Osteocyte (in vitro differentiated cells): ENCODE data around the gene TNS3. TPM values are rescaled to one million over a fixed set of nuclear protein-coding genes. Genes with fewer than 3 reads are reported as not detected.

ENCODE experiments used
- DNase-seq: peaks from one replicate; pipeline ENCODE4 v3.0.0; 2021; ENCODE audit warnings: mixed read lengths; ENCODE audit not compliant: unreplicated experiment; ENCODE audit errors: extremely low spot score
- H3K27ac Mint-ChIP-seq: one replicate; pipeline ENCODE4 v1.8.0; 2021; ENCODE audit warnings: mild to moderate bottlenecking, mixed read lengths; ENCODE audit not compliant: unreplicated experiment
- H3K27me3 Mint-ChIP-seq: one replicate; pipeline ENCODE4 v1.8.0; 2021; ENCODE audit warnings: mixed read lengths; ENCODE audit not compliant: unreplicated experiment
- H3K36me3 Mint-ChIP-seq: one replicate; pipeline ENCODE4 v1.8.0; 2021; ENCODE audit warnings: mixed read lengths; ENCODE audit not compliant: unreplicated experiment
- H3K4me1 Mint-ChIP-seq: one replicate; pipeline ENCODE4 v1.8.0; 2021; ENCODE audit warnings: mixed read lengths; ENCODE audit not compliant: unreplicated experiment
- H3K4me3 Mint-ChIP-seq: one replicate; pipeline ENCODE4 v1.8.0; 2021; ENCODE audit warnings: mild to moderate bottlenecking, moderate library complexity, mixed read lengths; ENCODE audit not compliant: unreplicated experiment
- H3K9me3 Mint-ChIP-seq: one replicate; pipeline ENCODE4 v1.8.0; 2021; ENCODE audit warnings: mixed read lengths; ENCODE audit not compliant: unreplicated experiment
- total RNA-seq: library from RNA; stranded (reverse); gene quantifications from 2 replicates; pipeline ENCODE4 v1.2.1, GENCODE V29; 2021
- TF ChIP-seq, protein P1 (sequence below): fragments of 200-600 bp; sonication (generic); IDR thresholded peaks from 2 replicates; pipeline ENCODE4 v1.5.0; 2021; ENCODE audit warnings: antibody characterized with exemption, mild to moderate bottlenecking, moderate library complexity

TNS3 gene
- total RNA-seq, 1 donor from 2014 or later = 93.8 TPM

DNA sequence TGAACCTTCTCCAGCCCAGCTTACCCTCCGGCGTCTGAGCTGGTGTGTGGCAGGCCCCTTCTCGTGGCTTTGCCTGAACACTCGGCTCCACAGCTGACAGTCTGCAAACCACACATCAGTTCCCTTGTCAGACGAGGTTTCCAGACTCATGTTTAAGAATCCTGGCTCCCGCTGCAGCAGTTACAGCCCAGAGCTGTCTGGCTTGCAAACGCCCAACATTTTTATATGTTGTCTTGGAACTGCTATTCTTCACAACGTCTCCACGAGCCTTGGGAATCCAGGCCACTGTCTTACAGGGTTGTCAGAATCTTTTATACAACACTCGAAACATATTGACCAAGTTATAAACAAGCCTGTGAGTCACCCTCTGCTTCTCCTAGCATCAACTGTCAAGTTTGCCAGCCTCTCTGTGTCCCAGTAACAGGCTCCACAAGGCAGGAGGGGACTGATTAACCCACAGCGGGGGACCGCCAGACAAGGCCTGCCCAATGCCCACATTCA, 68.1 kb downstream of the TNS3 start:
- Mint-ChIP-seq H3K4me3 (no peak overlapping the region), H3K27ac (no peak overlapping the region), H3K9me3 (no peaks in the 10 kb centered on the region), H3K36me3 (peaks cover 8% of the 10 kb centered on the region), H3K27me3 (no peaks in the 10 kb centered on the region), H3K4me1 (peaks cover 25% of the 10 kb centered on the region)
- TF ChIP-seq, protein P1, sequence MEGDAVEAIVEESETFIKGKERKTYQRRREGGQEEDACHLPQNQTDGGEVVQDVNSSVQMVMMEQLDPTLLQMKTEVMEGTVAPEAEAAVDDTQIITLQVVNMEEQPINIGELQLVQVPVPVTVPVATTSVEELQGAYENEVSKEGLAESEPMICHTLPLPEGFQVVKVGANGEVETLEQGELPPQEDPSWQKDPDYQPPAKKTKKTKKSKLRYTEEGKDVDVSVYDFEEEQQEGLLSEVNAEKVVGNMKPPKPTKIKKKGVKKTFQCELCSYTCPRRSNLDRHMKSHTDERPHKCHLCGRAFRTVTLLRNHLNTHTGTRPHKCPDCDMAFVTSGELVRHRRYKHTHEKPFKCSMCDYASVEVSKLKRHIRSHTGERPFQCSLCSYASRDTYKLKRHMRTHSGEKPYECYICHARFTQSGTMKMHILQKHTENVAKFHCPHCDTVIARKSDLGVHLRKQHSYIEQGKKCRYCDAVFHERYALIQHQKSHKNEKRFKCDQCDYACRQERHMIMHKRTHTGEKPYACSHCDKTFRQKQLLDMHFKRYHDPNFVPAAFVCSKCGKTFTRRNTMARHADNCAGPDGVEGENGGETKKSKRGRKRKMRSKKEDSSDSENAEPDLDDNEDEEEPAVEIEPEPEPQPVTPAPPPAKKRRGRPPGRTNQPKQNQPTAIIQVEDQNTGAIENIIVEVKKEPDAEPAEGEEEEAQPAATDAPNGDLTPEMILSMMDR = no peak
- no peak for DNase-seq

DNA sequence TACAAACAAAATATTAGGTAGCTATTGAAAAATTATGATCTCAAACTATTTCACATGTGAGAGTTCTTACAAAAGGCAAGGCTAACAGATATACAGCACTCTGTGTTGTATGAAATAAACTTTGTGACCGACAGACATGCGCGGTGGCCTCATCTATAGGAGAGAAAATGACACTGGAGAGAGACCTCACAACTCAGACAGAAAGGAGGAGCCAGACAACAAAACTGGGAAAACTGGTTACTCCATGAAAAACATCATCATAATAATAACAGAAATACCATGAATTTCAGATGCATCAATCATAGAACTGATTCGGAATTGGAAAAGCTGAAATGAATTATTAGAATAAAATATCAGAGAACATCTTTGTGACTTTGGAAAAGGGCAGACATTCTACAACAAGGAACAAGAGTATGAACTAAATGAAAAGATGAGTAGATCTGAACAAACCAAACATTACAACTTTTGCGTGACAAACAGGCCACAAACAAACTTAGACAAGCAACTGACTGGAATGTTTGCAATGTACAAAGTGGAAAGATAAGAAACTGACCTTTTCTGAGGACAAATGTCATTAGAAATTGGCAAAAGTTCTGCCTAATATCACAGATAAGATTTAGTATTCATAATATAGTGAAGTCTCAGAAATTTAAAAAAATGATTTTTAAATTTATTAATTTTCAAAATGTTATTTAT, 69.3 kb downstream of the TNS3 start:
- H3K27me3 Mint-ChIP-seq = no peaks in the 10 kb centered on the region
- TF ChIP-seq, protein P1 = no peak
- peak overlapping the region; percentile 55 for H3K27ac Mint-ChIP-seq
- peaks cover 28% of the 10 kb centered on the region for H3K4me1 Mint-ChIP-seq
- DNase-seq = no peak
- peaks cover 6% of the 10 kb centered on the region for H3K36me3 Mint-ChIP-seq
- no peak overlapping the region for H3K4me3 Mint-ChIP-seq
- no peaks in the 10 kb centered on the region for H3K9me3 Mint-ChIP-seq

DNA sequence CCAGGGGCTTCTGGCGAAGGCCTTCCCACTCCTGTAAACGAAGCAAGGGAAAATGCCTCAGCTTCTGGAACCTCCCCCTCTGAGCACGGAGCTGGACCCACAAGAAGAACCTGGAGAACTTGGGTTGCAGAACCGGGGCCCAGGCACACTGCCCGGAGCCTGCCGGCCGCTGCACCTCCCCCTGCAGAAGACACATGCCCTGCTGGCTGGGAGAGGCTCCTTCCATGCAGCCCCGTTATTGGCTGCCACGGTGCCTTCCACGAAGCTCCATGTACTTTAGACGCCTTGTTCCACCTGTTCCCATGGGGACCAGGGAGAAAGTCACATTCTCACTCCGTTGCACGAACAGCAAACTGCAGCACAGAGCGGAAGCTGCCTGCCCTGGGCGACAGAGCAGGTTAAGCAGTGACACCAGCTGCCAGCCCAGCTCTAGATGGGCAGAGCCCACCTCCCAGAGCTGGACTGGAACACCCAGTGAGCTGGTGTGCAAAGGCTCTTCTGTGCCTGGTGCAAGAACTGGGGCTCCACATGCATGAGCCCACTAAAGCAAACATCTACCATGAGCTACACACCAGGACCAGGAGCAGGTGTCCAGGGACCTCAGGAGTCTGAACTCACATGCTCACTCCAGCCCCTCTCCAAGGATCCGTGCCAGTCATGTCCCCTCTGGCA, 70.1 kb downstream of the TNS3 start:
- Mint-ChIP-seq H3K4me1 (peaks cover 27% of the 10 kb centered on the region), H3K27me3 (no peaks in the 10 kb centered on the region), H3K36me3 (peaks cover 2% of the 10 kb centered on the region), H3K27ac (peak overlapping the region; percentile 11), H3K4me3 (no peak overlapping the region), H3K9me3 (no peaks in the 10 kb centered on the region)
- DNase-seq = no peak
- TF ChIP-seq, protein P1 = no peak

DNA sequence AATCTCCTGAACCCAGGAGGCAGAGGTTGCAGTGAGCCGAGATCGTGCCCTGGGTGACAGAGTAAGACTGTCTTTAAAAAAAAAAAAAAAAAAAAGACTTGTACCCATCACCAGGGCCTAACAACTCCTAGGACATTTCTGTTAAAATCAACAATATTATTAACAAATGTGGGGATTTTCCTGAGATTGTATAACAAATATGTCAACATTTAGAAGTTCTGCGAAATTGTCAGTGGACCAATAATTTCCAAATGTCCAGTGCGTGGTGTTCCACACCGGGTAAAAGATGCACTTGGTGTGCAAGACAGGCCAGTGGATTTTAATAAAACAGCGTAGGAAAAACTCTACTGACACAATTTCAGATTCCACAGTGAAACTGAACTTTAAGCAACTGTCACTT, 71.1 kb downstream of the TNS3 start:
- no peak overlapping the region for H3K4me3 Mint-ChIP-seq
- H3K4me1 Mint-ChIP-seq = peaks cover 38% of the 10 kb centered on the region
- no peaks in the 10 kb centered on the region for H3K27me3 Mint-ChIP-seq
- peaks cover 8% of the 10 kb centered on the region for H3K36me3 Mint-ChIP-seq
- TF ChIP-seq, protein P1 = no peak
- H3K9me3 Mint-ChIP-seq = no peaks in the 10 kb centered on the region
- H3K27ac Mint-ChIP-seq = no peak overlapping the region
- DNase-seq = no peak

DNA sequence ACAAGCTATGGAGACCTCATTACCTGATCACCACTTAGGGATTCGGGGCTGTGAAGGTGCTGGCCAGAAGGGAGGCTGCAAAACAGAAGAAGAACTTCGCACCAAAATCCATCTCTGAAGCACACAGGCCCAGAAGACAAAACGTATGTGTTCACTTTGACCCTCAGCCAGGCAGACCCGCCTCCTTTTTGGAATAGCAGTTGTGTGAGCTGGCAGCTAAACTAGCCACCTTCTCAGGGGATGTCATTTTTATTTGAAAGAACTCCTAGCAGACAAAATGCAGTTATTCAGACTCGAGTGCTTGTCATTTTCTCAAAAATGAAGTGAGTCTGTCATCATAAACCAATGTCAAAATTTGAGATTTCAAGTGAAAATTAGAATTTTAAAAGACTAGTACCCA, 71.7 kb downstream of the TNS3 start:
- peaks cover 12% of the 10 kb centered on the region for H3K36me3 Mint-ChIP-seq
- TF ChIP-seq, protein P1 = no peak
- no peaks in the 10 kb centered on the region for H3K9me3 Mint-ChIP-seq
- H3K27ac Mint-ChIP-seq = no peak overlapping the region
- H3K4me3 Mint-ChIP-seq = no peak overlapping the region
- no peaks in the 10 kb centered on the region for H3K27me3 Mint-ChIP-seq
- no peak for DNase-seq
- H3K4me1 Mint-ChIP-seq = peaks cover 43% of the 10 kb centered on the region
